Mammary epithelial cell (primary cell): ENCODE results near the gene PCDHA10.

Experiments
- EZH2 ChIP-seq: IDR thresholded peaks from 2 replicates; pipeline ENCODE4 v1.6.1; 2012; ENCODE audit warnings: low read length, inconsistent platforms, borderline replicate concordance
- TF ChIP-seq, protein P1 (sequence below), 2 donors: IDR thresholded peaks in 1 of 2; conservative IDR thresholded peaks in 1 of 2; 2 replicates each; pipeline ENCODE4 v1.5.1; 2011 to 2012; ENCODE audit warnings: inconsistent platforms in 2 of 2, low read length in 2 of 2, mild to moderate bottlenecking in 2 of 2, control low read depth in 1 of 2, low read depth in 1 of 2; ENCODE audit not compliant: insufficient read depth in 1 of 2; ENCODE audit errors: extremely low read depth in 1 of 2

DNA sequence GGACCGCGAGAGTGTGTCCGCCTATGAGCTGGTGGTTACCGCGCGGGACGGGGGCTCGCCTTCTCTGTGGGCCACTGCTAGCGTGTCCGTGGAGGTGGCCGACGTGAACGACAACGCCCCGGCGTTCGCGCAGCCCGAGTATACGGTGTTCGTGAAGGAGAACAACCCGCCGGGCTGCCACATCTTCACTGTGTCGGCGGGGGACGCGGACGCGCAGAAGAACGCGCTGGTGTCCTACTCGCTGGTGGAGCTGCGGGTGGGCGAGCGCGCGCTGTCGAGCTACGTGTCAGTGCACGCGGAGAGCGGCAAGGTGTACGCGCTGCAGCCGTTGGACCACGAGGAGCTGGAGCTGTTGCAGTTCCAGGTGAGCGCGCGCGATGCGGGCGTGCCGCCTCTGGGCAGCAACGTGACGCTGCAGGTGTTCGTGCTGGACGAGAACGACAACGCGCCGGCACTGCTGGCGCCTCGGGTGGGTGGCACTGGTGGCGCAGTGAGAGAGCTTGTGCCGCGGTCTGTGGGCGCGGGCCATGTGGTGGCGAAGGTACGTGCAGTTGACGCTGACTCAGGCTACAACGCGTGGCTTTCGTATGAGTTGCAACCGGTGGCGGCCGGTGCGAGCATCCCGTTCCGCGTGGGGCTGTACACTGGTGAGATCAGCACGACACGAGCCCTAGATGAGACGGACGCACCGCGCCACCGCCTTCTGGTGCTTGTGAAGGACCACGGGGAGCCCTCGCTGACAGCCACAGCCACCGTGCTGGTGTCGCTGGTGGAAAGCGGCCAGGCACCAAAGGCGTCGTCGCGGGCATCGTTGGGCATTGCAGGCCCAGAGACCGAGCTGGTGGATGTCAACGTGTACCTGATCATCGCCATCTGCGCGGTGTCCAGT is 19.8 kb upstream of the PCDHA10 start:
- TF ChIP-seq, protein P1, sequence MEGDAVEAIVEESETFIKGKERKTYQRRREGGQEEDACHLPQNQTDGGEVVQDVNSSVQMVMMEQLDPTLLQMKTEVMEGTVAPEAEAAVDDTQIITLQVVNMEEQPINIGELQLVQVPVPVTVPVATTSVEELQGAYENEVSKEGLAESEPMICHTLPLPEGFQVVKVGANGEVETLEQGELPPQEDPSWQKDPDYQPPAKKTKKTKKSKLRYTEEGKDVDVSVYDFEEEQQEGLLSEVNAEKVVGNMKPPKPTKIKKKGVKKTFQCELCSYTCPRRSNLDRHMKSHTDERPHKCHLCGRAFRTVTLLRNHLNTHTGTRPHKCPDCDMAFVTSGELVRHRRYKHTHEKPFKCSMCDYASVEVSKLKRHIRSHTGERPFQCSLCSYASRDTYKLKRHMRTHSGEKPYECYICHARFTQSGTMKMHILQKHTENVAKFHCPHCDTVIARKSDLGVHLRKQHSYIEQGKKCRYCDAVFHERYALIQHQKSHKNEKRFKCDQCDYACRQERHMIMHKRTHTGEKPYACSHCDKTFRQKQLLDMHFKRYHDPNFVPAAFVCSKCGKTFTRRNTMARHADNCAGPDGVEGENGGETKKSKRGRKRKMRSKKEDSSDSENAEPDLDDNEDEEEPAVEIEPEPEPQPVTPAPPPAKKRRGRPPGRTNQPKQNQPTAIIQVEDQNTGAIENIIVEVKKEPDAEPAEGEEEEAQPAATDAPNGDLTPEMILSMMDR (conservative IDR thresholded peaks at IDR 0.05 in 1 of 2, IDR thresholded peaks at IDR 0.05 in 1 of 2; ENCODE audit: extremely low read depth in 1 of 2, insufficient read depth in 1 of 2, low read depth in 1 of 2, low read length in 2 of 2): no peak
- TF ChIP-seq EZH2: no peak
